GM12878 (cell line): Measurements from ENCODE around the gene TOP2A. TPM values are rescaled to one million over a fixed set of nuclear protein-coding genes. Genes with fewer than 3 reads are reported as not detected.

Experiments
- ATAC-seq: fragments of 200-7000 bp; cut with Tn5 transposase; 3 replicates; pipeline ENCODE4 v1.9.1; 2020; ENCODE audit warnings: mild to moderate bottlenecking, moderate library complexity
- BruUV-seq: library from RNA; stranded (reverse); fragments of 400-500 nt; replicated peaks from 2 replicates; lab custom pipeline; 2021; lab: Mats Ljungman, UMichigan
- CTCF ChIA-PET: fragments of 300-600 bp; sonication (Branson Sonifier 250); formaldehyde crosslinking; extraction: SDS; loops from one replicate; lab custom pipeline; 2021; ENCODE audit warnings: inconsistent platforms; lab: Yijun Ruan, JAX
- POLR2A ChIA-PET: fragments of 350-600 bp; formaldehyde crosslinking; extraction: SDS; loops from one replicate; lab custom pipeline; 2021; ENCODE audit warnings: inconsistent platforms; lab: Charles Lee
- RAD21 ChIA-PET: fragments of 300-600 bp; sonication (Branson Sonifier 250); formaldehyde crosslinking; loops from one replicate; lab custom pipeline; 2023; ENCODE audit warnings: antibody characterized with exemption; ENCODE audit not compliant: unreplicated experiment; lab: Charles Lee
- SMC1A ChIA-PET: fragments of 300-600 bp; sonication (Branson Sonifier 250); formaldehyde crosslinking; loops from one replicate; lab custom pipeline; 2023; ENCODE audit not compliant: unreplicated experiment, uncharacterized antibody; lab: Charles Lee
- DNase-seq: peaks from one replicate; pipeline ENCODE4 v3.0.0-alpha.2; 2011; ENCODE audit warnings: low read depth, low spot score
- FAIRE-seq: peaks from 3 replicates; lab custom pipeline; 2011; peaks lifted over from hg19 to GRCh38; lab: Jason Lieb, UNC
- H2AFZ ChIP-seq: 2 replicates; pipeline ENCODE4 v1.6.0; 2011; ENCODE audit warnings: low read depth, low read length, control low read depth; ENCODE audit not compliant: control insufficient read depth
- H3K27ac ChIP-seq: 2 replicates; pipeline ENCODE4 v1.5.1; 2011; ENCODE audit warnings: control low read depth; ENCODE audit not compliant: control insufficient read depth, insufficient read depth
- H3K27me3 ChIP-seq, 2 experiments: replicated peaks in 1 of 2; 2 replicates each; pipeline versions ENCODE4 v1.6.0 to v1.6.1; 2011; ENCODE audit warnings: low read length in 1 of 2; ENCODE audit not compliant: control insufficient read depth in 2 of 2, insufficient read depth in 2 of 2
- H3K36me3 ChIP-seq, 2 experiments: 2 replicates each; pipeline ENCODE4 v1.5.1; 2011; ENCODE audit warnings: low read length in 1 of 2; ENCODE audit not compliant: control insufficient read depth in 2 of 2, insufficient read depth in 2 of 2
- H3K4me1 ChIP-seq: 2 replicates; pipeline ENCODE4 v1.6.1; 2011; ENCODE audit warnings: mild to moderate bottlenecking, low read length, moderate library complexity, mixed read lengths; ENCODE audit not compliant: control insufficient read depth, insufficient read depth
- H3K4me2 ChIP-seq: 2 replicates; pipeline ENCODE4 v1.6.0; 2011; ENCODE audit warnings: control low read depth; ENCODE audit not compliant: control insufficient read depth, insufficient read depth
- H3K4me3 ChIP-seq: fragments of 200-600 bp; sonication (generic); 2 replicates; pipeline ENCODE4 v1.5.1; 2016
- H3K79me2 ChIP-seq: 2 replicates; pipeline ENCODE4 v1.6.0; 2011; ENCODE audit warnings: low read length; ENCODE audit not compliant: control insufficient read depth, insufficient read depth
- H3K9ac ChIP-seq: 2 replicates; pipeline ENCODE4 v1.8.0; 2011; ENCODE audit warnings: low read length, control low read depth, mixed read lengths; ENCODE audit not compliant: control insufficient read depth, insufficient read depth
- H3K9me3 ChIP-seq: replicated peaks from 3 replicates; pipeline ENCODE4 v1.5.1; 2011; ENCODE audit warnings: mild to moderate bottlenecking, low read length; ENCODE audit not compliant: control insufficient read depth, insufficient read depth
- H4K20me1 ChIP-seq: 2 replicates; pipeline ENCODE4 v1.6.0; 2011; ENCODE audit not compliant: control insufficient read depth, insufficient read depth
- CREB1 ChIP-seq: IDR thresholded peaks from 2 replicates; pipeline ENCODE4 v1.6.1; 2012; ENCODE audit warnings: low read depth, mild to moderate bottlenecking, inconsistent platforms
- EP300 ChIP-seq, 2 experiments: fragments of 150-350 bp in 1 of 2; IDR thresholded peaks; 2 replicates each; pipeline ENCODE4 v1.6.1; 2011 to 2012; ENCODE audit warnings: low read depth in 2 of 2, low read length in 2 of 2, borderline replicate concordance in 1 of 2, improper control_type of control experiment in 1 of 2, inconsistent platforms in 1 of 2; ENCODE audit not compliant: control insufficient read depth in 1 of 2
- FOXK2 ChIP-seq: fragments of 450-650 bp; IDR thresholded peaks from 2 replicates; pipeline ENCODE4 v1.6.1; 2017; ENCODE audit warnings: mild to moderate bottlenecking, moderate library complexity
- FOXM1 ChIP-seq: IDR thresholded peaks from 2 replicates; pipeline ENCODE4 v1.6.1; 2012; ENCODE audit warnings: low read depth, mild to moderate bottlenecking, inconsistent platforms, low read length, moderate library complexity
- IRF3 ChIP-seq: fragments of 450-650 bp; IDR thresholded peaks from 2 replicates; pipeline ENCODE4 v1.6.1; 2014; ENCODE audit warnings: mild to moderate bottlenecking
- PAX5 ChIP-seq: IDR thresholded peaks from 2 replicates; pipeline ENCODE4 v1.6.1; 2011; ENCODE audit warnings: low read depth, low read length, borderline replicate concordance
- POU2F2 ChIP-seq: IDR thresholded peaks from 3 replicates; pipeline ENCODE4 v1.6.1; 2011; ENCODE audit warnings: low read depth, mild to moderate bottlenecking, low read length, borderline replicate concordance
- SREBF2 ChIP-seq: IDR thresholded peaks from 2 replicates; pipeline ENCODE4 v1.6.1; 2012; ENCODE audit warnings: mild to moderate bottlenecking, low read length
- ZBTB33 ChIP-seq: fragments of 450-650 bp; IDR thresholded peaks from 2 replicates; pipeline ENCODE4 v1.6.1; 2017; ENCODE audit warnings: mild to moderate bottlenecking
- ZNF687 ChIP-seq: fragments of 450-650 bp; IDR thresholded peaks from 2 replicates; pipeline ENCODE4 v1.6.1; 2017; ENCODE audit warnings: mild to moderate bottlenecking, moderate library complexity
- WGBS: methylation state at CpG from one replicate; pipeline ENCODE4 v1.1.6; 2016; ENCODE audit warnings: low lambda C conversion rate; ENCODE audit not compliant: insufficient replicate concordance, insufficient coverage; ENCODE audit errors: missing lambda C conversion rate; 5-methylcytosine and 5-hydroxymethylcytosine counted together
- in situ Hi-C: fragments of 300-500 bp; cut with MboI; formaldehyde crosslinking; loops from 9 replicates; pipeline ENCODE4 v1.14.3; 2018; ENCODE audit warnings: mixed read lengths
- intact Hi-C: fragments of 100-400 bp; cut with micrococcal nuclease; formaldehyde crosslinking; loops from one replicate; pipeline ENCODE4 v1.14.2; 2022; ENCODE audit not compliant: unreplicated experiment
- polyA plus RNA-seq, 11 experiments: library from polyadenylated mRNA; depleted of rRNA in 4 of 11; unstranded in 6 of 11; stranded (reverse) in 5 of 11; fragments of >200 nt; fragmentation: Nextera tagmentation in 4 of 11; fragmentation: Illumina TruSeq in 1 of 11; extraction: Ambion mirVana in 4 of 11; extraction: Trizol in 1 of 11; gene quantifications; 1 replicate in 1 of 11; 2 replicates in 10 of 11; pipeline versions ENCODE4 v1.2.1 to v1.2.3, GENCODE V29; 2011 to 2016; ENCODE audit warnings: inconsistent platforms in 2 of 11, missing spikeins in 2 of 11, low read depth in 1 of 11
- total RNA-seq, 4 experiments: library from RNA; depleted of rRNA in 3 of 4; stranded (reverse); fragments of >200 nt in 3 of 4; fragmentation: Illumina TruSeq in 1 of 4; extraction: Trizol in 1 of 4; gene quantifications; 2 replicates each; pipeline versions ENCODE4 v1.2.1 to v1.2.3, GENCODE V29; 2013 to 2021

The TOP2A gene
- total and polyA plus RNA-seq, 10 of the 15 experiments (the other 5 are each of a cell fraction or from before 2014, with no cell fraction given): 117 to 275 (median 232) TPM

GRCh38 chr17:40377832-40378231 is 39.9 kb downstream of the TOP2A start:
- DNase-seq: no peak
- ChIA-PET CTCF (no interaction called here), POLR2A (no interaction called here), RAD21 (no interaction called here), SMC1A (no interaction called here)
- FAIRE-seq: no peak
- TF ChIP-seq POU2F2 (no peak), FOXK2 (no peak), ZBTB33 (no peak), FOXM1 (no peak), SREBF2 (no peak), CREB1 (no peak), IRF3 (no peak), PAX5 (no peak), EP300 (IDR thresholded peaks at IDR 0.05; ENCODE audit: borderline replicate concordance in 1 of 2, control insufficient read depth in 1 of 2, low read depth in 2 of 2, low read length in 2 of 2) (no peak), ZNF687 (no peak)
- in situ Hi-C loops (no loop called here), intact Hi-C loops (no loop called here)
- Histone ChIP-seq H3K36me3 (no peaks in the 10 kb centered on the region), H3K27me3 (no peaks in the 10 kb centered on the region), H4K20me1 (no peaks in the 10 kb centered on the region), H3K4me1 (no peaks in the 10 kb centered on the region), H3K27ac (no peak overlapping the region), H3K9me3 (no peaks in the 10 kb centered on the region; the same call in 2 of the 3 replicates), H3K79me2 (no peaks in the 10 kb centered on the region), H3K4me3 (no peak overlapping the region), H3K9ac (no peak overlapping the region), H3K4me2 (no peak overlapping the region), H2AFZ (no peak overlapping the region)
- no TSS peak for BruUV-seq
- 82% methylated on average over 12 of the region's 13 CpGs for WGBS
- no peak for ATAC-seq
